Gastrocnemius medialis (tissue), 4 donors: ENCODE measurements around the gene CCDC154.
A peak's percentile ranks its signal among the peaks of the same experiment; 100 is the strongest.

Experiments used
- POLR2A ChIP-seq, 2 donors: fragments of 450-650 bp; IDR thresholded peaks; one replicate each; pipeline ENCODE4 v1.6.1; 2017; ENCODE audit warnings: antibody characterized with exemption in 2 of 2, mild to moderate bottlenecking in 2 of 2, moderate library complexity in 2 of 2
- TF ChIP-seq, protein P1 (sequence below), 5 experiments: fragments of 450-650 bp in 3 of 5; fragments of 200-600 bp in 2 of 5; sonication (generic) in 2 of 5; IDR thresholded peaks in 4 of 5; conservative IDR thresholded peaks in 1 of 5; 1 replicate in 4 of 5; 2 replicates in 1 of 5; pipeline ENCODE4 v1.5.1; 2016 to 2019; ENCODE audit warnings: antibody characterized with exemption in 5 of 5, mild to moderate bottlenecking in 3 of 5, moderate library complexity in 3 of 5

DNA sequence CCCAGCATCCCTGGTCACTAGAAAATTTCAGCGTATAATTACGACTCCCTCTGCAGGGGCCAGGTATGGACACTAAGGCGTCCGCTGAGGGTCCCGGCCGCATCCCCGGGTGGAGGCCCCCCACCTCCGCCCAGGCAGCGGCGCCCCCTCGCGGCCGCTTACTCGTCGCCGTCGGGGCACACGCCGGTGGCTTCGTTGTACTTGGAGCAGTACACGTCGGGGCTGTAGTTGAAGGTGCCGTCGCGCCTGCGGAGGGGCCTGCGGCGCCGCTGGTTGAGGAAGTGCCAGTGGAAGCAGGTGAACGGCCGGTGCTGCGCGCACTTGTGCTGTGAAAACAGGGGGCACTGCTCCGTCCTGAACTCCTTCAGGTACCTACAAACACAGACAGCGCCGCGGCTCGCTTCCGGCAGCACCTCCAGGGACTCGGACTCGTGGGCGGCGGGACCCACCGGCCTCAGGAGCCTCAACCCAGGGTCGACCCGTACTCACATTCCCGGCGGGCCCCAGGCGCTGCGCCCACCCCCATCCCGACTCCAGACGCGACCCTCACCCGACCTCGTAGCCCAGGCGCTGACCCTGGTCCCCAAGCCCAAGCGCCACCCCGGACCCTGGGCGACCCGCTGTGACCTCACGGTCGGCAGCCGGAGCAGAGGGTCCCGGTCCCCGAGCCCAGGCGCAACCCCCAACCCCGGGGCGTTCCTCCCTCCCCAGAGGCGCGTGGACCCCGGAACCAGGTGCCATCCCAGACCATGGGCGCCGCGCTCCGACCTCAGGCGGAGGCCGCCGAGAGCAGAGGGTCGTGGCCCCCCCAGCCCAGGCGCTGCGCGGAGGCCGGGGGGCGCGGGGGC lies 30.4 kb downstream of the CCDC154 start:
- TF ChIP-seq POLR2A (IDR thresholded peaks at IDR 0.05), result no peak
- TF ChIP-seq, protein P1, sequence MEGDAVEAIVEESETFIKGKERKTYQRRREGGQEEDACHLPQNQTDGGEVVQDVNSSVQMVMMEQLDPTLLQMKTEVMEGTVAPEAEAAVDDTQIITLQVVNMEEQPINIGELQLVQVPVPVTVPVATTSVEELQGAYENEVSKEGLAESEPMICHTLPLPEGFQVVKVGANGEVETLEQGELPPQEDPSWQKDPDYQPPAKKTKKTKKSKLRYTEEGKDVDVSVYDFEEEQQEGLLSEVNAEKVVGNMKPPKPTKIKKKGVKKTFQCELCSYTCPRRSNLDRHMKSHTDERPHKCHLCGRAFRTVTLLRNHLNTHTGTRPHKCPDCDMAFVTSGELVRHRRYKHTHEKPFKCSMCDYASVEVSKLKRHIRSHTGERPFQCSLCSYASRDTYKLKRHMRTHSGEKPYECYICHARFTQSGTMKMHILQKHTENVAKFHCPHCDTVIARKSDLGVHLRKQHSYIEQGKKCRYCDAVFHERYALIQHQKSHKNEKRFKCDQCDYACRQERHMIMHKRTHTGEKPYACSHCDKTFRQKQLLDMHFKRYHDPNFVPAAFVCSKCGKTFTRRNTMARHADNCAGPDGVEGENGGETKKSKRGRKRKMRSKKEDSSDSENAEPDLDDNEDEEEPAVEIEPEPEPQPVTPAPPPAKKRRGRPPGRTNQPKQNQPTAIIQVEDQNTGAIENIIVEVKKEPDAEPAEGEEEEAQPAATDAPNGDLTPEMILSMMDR (IDR thresholded peaks at IDR 0.05 in 4 of 5, conservative IDR thresholded peaks at IDR 0.05 in 1 of 5), result peak; percentile 25 to 69 (median 60)
